Neural crest cell (in vitro differentiated cells): ENCODE results near the gene UTP4. TPM values are rescaled to one million over a fixed set of nuclear protein-coding genes. Genes with fewer than 3 reads are reported as not detected.

Experiments
- DNase-seq: peaks from one replicate; pipeline ENCODE4 v3.0.0; 2021; ENCODE audit warnings: low read depth, mixed read lengths, low spot score
- H3K27ac Mint-ChIP-seq: one replicate; pipeline ENCODE4 v1.8.0; 2021; ENCODE audit warnings: mild to moderate bottlenecking, mixed read lengths; ENCODE audit not compliant: unreplicated experiment
- H3K27me3 Mint-ChIP-seq: 2 replicates; pipeline ENCODE4 v1.8.0; 2021; ENCODE audit warnings: low read depth, mild to moderate bottlenecking, mixed read lengths
- H3K36me3 Mint-ChIP-seq: 2 replicates; pipeline ENCODE4 v1.8.0; 2021; ENCODE audit warnings: low read depth, mild to moderate bottlenecking, mixed read lengths
- H3K4me1 Mint-ChIP-seq: 2 replicates; pipeline ENCODE4 v1.8.0; 2021; ENCODE audit warnings: mixed read lengths
- H3K4me3 Mint-ChIP-seq: one replicate; pipeline ENCODE4 v1.8.0; 2021; ENCODE audit warnings: mild to moderate bottlenecking, mixed read lengths
- H3K9me3 Mint-ChIP-seq: 2 replicates; pipeline ENCODE4 v1.8.0; 2021; ENCODE audit warnings: mixed read lengths
- total RNA-seq: library from RNA; stranded (reverse); gene quantifications from 2 replicates; pipeline ENCODE4 v1.2.1, GENCODE V29; 2021
- TF ChIP-seq, protein P1 (sequence below): fragments of 200-600 bp; sonication (generic); conservative IDR thresholded peaks from 2 replicates; pipeline ENCODE4 v1.5.0; 2021; ENCODE audit warnings: antibody characterized with exemption, mild to moderate bottlenecking

The UTP4 gene
- total RNA-seq, 1 donor from 2014 or later: 78.5 TPM

DNA sequence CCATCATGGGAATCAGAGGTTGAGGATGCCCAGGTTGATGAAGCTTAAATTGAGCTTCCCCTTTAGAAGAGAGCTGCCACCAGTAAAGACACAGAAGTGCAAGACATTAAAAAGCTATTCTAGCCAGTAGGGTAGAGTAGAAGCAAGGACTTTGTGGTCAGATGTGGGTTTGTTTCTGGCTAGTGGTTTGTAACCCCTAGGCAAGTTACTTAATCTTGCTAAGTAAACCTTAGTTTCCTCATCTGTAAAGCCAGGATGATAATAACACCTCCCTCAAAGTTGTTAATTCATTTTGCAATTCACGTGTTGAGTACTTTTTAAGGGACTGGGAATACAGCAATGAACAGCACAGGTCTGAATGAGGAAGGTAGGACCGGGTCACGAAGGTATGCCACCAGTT is 58.1 kb downstream of the UTP4 start:
- Mint-ChIP-seq H3K27ac (no peak overlapping the region), H3K4me1 (peaks cover 36% of the 10 kb centered on the region), H3K4me3 (peak overlapping the region; percentile 41), H3K9me3 (no peaks in the 10 kb centered on the region), H3K36me3 (no peaks in the 10 kb centered on the region), H3K27me3 (no peaks in the 10 kb centered on the region)
- TF ChIP-seq, protein P1, sequence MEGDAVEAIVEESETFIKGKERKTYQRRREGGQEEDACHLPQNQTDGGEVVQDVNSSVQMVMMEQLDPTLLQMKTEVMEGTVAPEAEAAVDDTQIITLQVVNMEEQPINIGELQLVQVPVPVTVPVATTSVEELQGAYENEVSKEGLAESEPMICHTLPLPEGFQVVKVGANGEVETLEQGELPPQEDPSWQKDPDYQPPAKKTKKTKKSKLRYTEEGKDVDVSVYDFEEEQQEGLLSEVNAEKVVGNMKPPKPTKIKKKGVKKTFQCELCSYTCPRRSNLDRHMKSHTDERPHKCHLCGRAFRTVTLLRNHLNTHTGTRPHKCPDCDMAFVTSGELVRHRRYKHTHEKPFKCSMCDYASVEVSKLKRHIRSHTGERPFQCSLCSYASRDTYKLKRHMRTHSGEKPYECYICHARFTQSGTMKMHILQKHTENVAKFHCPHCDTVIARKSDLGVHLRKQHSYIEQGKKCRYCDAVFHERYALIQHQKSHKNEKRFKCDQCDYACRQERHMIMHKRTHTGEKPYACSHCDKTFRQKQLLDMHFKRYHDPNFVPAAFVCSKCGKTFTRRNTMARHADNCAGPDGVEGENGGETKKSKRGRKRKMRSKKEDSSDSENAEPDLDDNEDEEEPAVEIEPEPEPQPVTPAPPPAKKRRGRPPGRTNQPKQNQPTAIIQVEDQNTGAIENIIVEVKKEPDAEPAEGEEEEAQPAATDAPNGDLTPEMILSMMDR: no peak
- DNase-seq: no peak

DNA sequence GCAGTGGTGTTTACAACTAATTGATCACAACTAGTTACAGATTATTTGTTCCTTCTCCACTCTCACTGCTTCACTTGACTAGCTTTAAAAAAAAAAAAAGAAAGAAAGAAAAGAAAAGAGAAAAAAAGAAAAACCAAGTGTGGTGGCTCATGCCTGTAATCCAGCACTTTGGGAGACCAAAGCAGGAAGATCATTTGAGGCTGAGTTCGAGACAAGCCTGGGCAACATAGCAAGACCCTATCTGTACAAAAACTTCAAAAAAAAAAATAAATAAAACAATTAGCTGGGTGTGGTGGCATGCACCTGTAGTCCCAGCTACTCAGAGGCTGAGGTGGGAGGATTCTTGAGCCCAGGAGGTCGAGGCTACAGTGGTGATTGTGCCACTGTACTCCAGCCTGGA is 58.7 kb downstream of the UTP4 start:
- TF ChIP-seq, protein P1: no peak
- DNase-seq: no peak
- H3K27ac Mint-ChIP-seq: no peak overlapping the region
- H3K27me3 Mint-ChIP-seq: no peaks in the 10 kb centered on the region
- no peak overlapping the region for H3K4me3 Mint-ChIP-seq
- H3K9me3 Mint-ChIP-seq: no peaks in the 10 kb centered on the region
- H3K4me1 Mint-ChIP-seq: peaks cover 36% of the 10 kb centered on the region
- no peaks in the 10 kb centered on the region for H3K36me3 Mint-ChIP-seq

DNA sequence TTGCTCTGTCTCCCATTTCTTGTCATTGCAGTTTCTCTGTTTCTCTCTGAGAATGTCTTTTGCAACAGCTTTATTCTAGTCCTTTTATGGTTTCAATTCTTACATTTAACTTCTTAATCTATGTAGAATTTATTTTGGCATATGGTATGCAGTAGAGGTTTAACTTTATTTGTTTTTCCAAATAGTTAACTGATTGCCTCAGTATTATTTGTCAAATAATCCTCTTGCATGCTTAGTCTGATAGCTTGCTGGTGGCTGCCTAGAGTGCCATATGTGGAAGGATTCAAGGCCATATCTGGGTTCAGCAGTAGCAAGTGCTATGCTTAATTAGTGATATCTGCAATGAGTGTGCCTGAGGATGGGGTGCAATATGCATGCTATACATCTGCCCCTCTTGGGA is 61.4 kb downstream of the UTP4 start:
- Mint-ChIP-seq H3K27ac (no peak overlapping the region), H3K4me3 (no peak overlapping the region), H3K9me3 (no peaks in the 10 kb centered on the region), H3K4me1 (peaks cover 19% of the 10 kb centered on the region), H3K36me3 (no peaks in the 10 kb centered on the region), H3K27me3 (no peaks in the 10 kb centered on the region)
- no peak for DNase-seq
- TF ChIP-seq, protein P1: no peak

DNA sequence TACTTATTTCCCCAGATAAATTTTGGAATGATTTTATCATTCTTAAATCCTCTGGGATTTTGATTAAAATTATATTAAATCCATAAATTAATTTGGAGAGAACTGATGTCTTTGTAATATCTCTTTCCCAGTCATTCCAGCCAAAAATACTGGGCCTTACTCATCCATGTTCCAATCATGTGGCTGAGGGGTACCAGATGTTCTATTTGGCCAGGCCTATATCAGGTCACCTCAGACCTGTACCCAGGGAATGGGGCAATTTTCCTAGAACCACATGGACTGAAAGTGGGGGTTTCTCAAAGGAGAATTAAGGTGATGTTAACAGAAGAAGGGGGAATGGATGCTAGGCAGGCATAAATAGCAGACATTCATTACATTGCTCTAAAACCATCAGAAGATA is 62.0 kb downstream of the UTP4 start:
- no peaks in the 10 kb centered on the region for H3K36me3 Mint-ChIP-seq
- H3K4me3 Mint-ChIP-seq: no peak overlapping the region
- no peaks in the 10 kb centered on the region for H3K9me3 Mint-ChIP-seq
- DNase-seq: no peak
- TF ChIP-seq, protein P1: no peak
- peaks cover 13% of the 10 kb centered on the region for H3K4me1 Mint-ChIP-seq
- no peak overlapping the region for H3K27ac Mint-ChIP-seq
- no peaks in the 10 kb centered on the region for H3K27me3 Mint-ChIP-seq

DNA sequence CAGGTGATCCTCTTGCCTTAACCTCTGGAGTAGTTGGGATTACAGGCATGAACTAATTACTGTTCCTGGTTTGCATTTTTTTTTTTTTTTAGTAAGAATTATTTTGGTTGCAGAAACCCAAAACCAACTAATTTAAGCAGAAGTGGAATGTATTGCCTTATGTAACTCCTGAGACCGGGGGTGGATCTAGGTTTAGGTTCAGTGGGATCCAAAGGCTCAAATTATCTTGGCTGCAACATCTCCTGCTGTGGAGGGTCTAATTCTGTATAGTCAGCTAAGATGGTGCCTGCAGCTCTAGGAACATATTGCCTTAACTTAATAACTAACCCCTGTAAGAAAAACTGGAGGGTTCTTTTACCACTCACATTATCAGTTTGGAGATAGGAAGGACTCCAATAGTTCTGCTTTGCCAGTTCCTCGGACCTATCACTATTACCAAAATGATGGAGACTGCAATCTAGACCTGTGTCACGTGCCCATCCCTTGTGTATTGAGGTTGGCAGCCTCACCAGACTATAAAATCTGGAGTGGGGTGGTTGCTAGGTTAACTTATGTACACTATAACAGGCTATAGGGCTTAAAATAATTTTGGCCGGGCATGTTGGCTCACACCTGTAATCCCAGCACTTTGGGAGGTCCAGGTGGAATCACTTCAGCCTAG is 63.0 kb downstream of the UTP4 start:
- no peaks in the 10 kb centered on the region for H3K27me3 Mint-ChIP-seq
- H3K27ac Mint-ChIP-seq: no peak overlapping the region
- H3K36me3 Mint-ChIP-seq: no peaks in the 10 kb centered on the region
- no peak for DNase-seq
- TF ChIP-seq, protein P1: no peak
- peaks cover 9% of the 10 kb centered on the region for H3K4me1 Mint-ChIP-seq
- H3K9me3 Mint-ChIP-seq: no peaks in the 10 kb centered on the region
- no peak overlapping the region for H3K4me3 Mint-ChIP-seq
